Gastroesophageal sphincter (tissue), 3 donors: Measurements from ENCODE around the gene MVB12B.

Experiments used
- CTCF ChIP-seq, 4 experiments: fragments of 200-600 bp in 2 of 4; fragments of 450-650 bp in 2 of 4; sonication (generic) in 1 of 4; IDR thresholded peaks; one replicate each; pipeline ENCODE4 v1.5.1; 2017 to 2019; ENCODE audit warnings: antibody characterized with exemption in 4 of 4, mild to moderate bottlenecking in 2 of 4, moderate library complexity in 2 of 4
- EP300 ChIP-seq: sonication (generic); formaldehyde crosslinking; IDR thresholded peaks from one replicate; pipeline ENCODE4 v1.6.1; 2017; ENCODE audit warnings: antibody characterized with exemption, mild to moderate bottlenecking
- POLR2A ChIP-seq, 2 donors: fragments of 450-650 bp; IDR thresholded peaks; one replicate each; pipeline ENCODE4 v1.6.1; 2017; ENCODE audit warnings: antibody characterized with exemption in 2 of 2, mild to moderate bottlenecking in 2 of 2, moderate library complexity in 1 of 2

GRCh38 chr9:126304207-126304970 is 22.2 kb upstream of the MVB12B start:
- no peak for TF ChIP-seq CTCF (IDR thresholded peaks at IDR 0.05)
- TF ChIP-seq POLR2A (IDR thresholded peaks at IDR 0.05) = no peak
- no peak for TF ChIP-seq EP300
